ENCODE results near the gene ANKRD18B. TPM values are rescaled to one million over a fixed set of nuclear protein-coding genes. Genes with fewer than 3 reads are reported as not detected.
"Not testable (repeated sequence)": the region's sequence is repeated elsewhere in the genome, so short reads cannot be mapped to it uniquely, and the experiment has no call there.

ANKRD18B gene
- polyA plus RNA-seq, 3 donors = 0.22 TPM; not detected in 2

DNA sequence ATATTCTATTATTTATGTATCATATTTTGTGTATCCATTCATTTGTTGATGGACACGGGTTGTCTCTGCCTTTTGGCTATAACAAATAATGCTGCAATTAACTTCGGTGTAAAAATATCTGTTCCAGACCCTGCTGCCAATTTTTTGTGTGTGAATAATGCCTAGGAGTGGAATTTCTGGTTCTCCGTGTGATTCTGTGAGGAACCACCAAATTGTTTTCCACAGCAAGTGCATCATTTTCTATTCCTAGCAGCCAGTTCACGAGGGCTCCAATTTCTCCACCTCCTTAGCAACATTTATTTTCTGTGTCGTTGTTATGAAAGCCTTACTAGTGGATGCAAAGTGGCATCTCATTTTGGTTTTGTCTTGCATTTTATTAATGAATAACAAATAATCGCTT, 2.2 kb upstream of the ANKRD18B start:
- 68 to 81% (median 76%) methylated on average over 6 of the region's 6 CpGs for WGBS, 3 donors
- H3K27ac ChIP-seq (ENCODE audit: low read depth, low read length) = not testable (repeated sequence)

DNA sequence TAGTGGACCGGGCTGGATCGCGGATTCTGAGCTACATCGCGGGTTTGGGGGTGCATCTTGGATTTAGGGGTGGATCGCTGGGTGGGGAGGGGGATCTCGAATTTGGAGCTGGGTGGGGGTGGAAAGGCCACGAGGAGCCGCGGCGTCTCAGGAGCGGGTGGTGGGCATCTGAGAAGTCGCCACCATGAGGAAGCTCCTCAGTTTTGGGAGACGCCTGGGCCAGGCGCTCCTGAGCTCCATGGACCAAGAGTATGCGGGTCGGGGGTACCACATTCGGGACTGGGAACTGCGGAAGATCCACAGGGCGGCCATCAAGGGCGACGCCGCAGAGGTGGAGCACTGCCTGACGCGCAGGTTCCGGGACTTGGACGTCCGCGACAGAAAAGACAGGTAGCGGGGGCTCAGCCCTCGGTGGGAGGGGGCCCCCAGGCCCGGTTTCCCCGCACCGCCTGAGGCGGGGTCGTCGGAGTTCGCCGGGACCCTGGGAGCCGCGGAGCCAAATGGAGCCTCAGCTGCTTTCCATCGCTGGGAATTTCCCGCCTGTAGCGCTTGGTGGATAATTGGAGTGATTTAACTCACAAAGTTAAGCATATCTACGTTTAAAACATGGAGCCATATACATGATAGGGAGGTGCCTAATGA, 376 bp downstream of the ANKRD18B start:
- WGBS, 3 donors = 1 to 3% (median 3%) methylated on average over 41 to 45 of the region's 45 CpGs
- no peak overlapping the region for H3K27ac ChIP-seq (ENCODE audit: low read depth, low read length)

DNA sequence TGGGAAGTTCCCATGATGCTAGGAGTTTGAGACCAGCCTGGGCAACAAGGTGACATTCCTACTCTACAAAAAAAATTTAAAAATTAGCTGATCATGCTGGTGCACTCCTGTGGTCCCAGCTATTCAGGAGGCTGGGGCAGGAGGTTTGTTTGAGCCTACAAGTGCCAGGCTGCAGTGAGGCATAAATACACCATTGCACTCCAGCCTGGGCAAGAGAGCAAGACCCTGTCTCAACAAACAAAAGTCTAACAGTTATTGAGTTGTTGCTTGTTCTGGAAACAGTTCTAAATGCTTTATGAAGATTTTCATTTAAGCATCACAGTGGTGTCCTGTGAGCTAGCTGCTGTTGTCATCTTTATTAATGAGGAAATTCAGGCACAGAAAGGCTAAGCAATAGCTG, 4.0 kb downstream of the ANKRD18B start:
- H3K27ac ChIP-seq (ENCODE audit: low read depth, low read length) = not testable (repeated sequence)

- H3K27ac ChIP-seq (ENCODE audit: low read depth, low read length) = not testable (repeated sequence)
- WGBS, 3 donors = 50 to 73% (median 63%) methylated on average over 3 of the region's 3 CpGs
Measured at GRCh38 chr9:33533958-33534357, 9.9 kb downstream of the ANKRD18B start.

DNA sequence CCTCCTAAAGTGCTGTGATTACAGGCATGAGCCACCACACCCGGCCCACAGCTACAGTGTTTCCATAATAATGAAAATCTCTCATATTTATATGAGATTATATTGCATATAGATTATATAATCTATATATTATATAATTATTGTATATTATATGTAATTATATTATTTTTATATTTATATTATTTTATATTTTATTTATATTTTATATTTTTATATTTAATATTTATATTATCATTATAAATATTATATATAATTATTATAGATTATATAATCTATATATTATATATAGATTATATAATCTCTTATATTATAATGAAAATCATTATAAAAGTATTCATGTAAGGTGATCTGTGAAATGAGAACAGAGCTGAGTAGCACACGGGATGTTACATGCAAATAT, 11.5 kb downstream of the ANKRD18B start:
- no peak overlapping the region for H3K27ac ChIP-seq (ENCODE audit: low read depth, low read length)
- WGBS, 3 donors = 79 to 88% (median 88%) methylated on average over 2 of the region's 2 CpGs

DNA sequence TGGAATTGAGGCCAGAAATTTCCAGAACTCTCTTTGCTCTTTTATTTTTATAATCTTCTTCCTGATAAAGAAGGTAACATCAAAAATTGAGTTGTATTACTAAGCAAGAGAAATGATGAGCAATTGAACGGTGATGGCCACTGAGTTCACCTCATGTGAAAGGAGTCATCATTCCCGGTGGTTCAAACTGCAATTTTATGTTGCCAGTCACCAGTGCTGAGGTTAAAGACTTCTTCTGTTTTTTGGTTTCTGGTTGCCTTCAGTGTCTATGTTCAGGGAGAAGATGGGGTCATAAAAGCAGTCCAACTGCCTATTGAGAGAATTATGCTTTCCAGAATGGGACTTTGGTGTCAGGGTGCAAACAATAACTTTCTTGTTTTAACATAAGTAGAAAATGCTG, 19.4 kb downstream of the ANKRD18B start:
- WGBS, 3 donors = 85 to 86% (median 86%) methylated on average over 2 of the region's 2 CpGs
- not testable (repeated sequence) for H3K27ac ChIP-seq (ENCODE audit: low read depth, low read length)

DNA sequence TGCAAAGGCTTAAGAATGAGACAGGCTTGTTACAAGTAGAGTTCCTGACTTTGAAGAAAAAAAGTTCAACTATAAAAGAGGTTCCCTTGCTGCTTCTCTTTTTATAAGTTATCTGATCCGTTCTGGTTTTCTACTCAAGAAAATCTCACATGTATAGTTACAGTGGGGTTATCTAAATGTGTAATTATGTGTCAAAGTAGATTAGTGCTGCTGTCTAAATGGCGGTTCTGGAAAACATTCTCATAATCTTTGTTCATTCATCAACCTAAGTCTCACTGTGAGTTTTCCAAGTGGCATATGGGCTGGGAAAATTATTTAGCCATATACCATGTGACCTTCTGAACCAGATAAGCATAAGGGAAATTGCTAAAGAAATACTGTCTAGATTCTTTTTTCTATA, 21.7 kb downstream of the ANKRD18B start:
- 36 to 57% (median 52%) methylated on average over 2 of the region's 2 CpGs for WGBS, 3 donors
- H3K27ac ChIP-seq (ENCODE audit: low read depth, low read length) = not testable (repeated sequence)

DNA sequence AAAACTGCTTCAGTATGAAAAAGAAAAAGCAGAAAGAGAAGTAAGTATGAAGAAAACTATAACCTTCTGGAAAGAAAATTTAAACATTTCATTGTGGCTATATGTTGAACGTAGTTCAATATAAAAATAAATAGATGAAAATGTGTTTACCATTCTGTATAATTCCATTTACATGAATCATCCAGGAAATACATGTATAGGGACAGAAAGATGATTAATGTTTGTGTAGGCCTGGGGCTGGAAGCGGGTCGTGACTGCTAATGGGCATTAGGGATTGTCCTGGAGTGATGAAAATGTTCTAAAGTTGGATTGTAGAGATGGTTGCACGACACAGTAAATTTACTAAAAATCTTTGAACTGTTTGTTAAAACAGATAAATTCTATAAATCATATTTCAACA, 24.8 kb downstream of the ANKRD18B start:
- 73 to 87% (median 77%) methylated on average over 4 of the region's 4 CpGs for WGBS, 3 donors
- not testable (repeated sequence) for H3K27ac ChIP-seq (ENCODE audit: low read depth, low read length)

DNA sequence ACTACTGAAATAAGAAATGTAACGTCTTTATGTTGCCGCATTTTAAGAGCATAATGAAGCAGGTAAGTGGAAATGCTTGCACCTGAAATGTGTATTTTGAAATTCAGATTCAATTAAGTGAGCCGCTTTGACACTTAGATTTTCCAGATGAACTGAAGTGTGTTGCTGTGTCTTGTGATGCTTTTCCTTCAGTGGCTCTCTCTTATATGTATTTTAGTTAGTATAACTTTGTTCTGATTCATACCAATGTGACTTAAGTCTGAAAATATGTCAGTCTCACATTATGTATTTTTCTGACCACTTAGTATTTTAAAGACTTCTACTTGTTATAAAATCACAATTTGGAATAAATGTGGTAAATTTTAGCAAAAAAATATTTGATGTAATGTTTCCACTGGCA, 25.4 kb downstream of the ANKRD18B start:
- H3K27ac ChIP-seq (ENCODE audit: low read depth, low read length) = not testable (repeated sequence)
- 81 to 94% (median 87%) methylated on average over 3 of the region's 3 CpGs for WGBS, 3 donors

DNA sequence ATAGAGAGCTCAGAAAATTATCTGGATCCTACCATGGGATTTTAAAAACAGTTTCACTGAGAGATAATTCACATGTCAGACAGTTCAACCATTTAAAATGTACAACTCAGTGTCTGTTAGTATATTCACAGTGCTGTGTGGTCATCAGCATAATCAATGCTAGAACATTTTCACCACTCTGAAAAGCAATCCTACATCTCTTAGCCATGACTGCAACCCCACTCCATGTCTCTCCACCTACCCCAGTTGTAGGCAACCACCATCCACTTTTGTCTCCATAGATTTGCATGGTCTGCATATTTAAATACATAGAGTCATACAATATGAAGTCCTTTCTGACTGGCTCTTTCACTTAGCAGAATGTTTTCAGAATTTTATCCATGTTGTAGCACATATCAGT, 27.1 kb downstream of the ANKRD18B start:
- not testable (repeated sequence) for H3K27ac ChIP-seq (ENCODE audit: low read depth, low read length)

GRCh38 chr9:33552315-33552725, 28.3 kb downstream of the ANKRD18B start:
- not testable (repeated sequence) for H3K27ac ChIP-seq (ENCODE audit: low read depth, low read length)
- 19 to 34% (median 32%) methylated on average over 4 of the region's 4 CpGs for WGBS, 3 donors

- 60 to 80% (median 63%) methylated on average over 1 of the region's 1 CpG for WGBS, 3 donors
- H3K27ac ChIP-seq (ENCODE audit: low read depth, low read length) = not testable (repeated sequence)
Measured at GRCh38 chr9:33560217-33560616, 36.2 kb downstream of the ANKRD18B start.

- H3K27ac ChIP-seq (ENCODE audit: low read depth, low read length) = not testable (repeated sequence)
- 23 to 57% (median 32%) methylated on average over 1 of the region's 1 CpG for WGBS, 3 donors
Measured at GRCh38 chr9:33562196-33562595, 38.1 kb downstream of the ANKRD18B start.

DNA sequence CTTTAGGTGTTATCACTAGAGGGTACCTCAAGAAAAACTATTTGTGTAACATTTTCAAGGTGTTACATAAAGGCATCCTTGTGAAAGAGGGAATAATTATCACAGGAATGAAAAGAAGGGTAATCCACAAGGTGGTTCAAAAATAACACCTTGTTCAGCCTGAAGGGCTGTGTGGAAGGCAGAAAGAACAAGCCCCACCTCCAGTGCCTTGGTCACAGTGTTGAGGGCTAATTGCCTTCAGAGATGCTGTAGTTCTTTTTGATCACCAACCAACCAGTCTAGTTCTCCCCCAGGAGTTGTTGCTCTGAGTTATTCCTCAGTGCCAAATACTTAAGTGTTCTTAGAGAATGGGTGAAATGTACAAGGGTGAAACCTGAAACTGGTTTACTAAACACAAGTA, 43.7 kb downstream of the ANKRD18B start:
- H3K27ac ChIP-seq (ENCODE audit: low read depth, low read length) = not testable (repeated sequence)

DNA sequence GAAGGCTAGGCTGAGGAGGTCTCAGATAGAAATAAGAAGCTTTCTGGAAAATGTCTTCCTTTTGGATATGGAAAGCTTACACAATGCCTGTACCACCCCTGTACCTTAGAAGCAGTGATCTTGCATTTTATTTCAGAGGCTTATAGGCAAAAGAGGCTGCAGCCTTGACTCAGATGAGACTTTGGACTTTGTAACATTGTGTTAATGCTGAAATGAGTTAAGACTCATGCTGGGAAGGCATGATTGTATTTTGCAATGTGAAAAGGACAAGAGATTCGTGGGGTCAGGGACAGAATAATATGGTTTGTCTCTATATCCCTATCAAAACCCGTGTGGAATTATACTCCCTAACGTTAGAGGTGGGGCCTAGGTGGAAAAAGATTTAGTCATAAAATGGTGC, 53.7 kb downstream of the ANKRD18B start:
- 62 to 88% (median 81%) methylated on average over 3 of the region's 3 CpGs for WGBS, 3 donors
- H3K27ac ChIP-seq (ENCODE audit: low read depth, low read length) = not testable (repeated sequence)

- WGBS, 3 donors = 93 to 100% (median 93%) methylated on average over 1 of the region's 1 CpG
- not testable (repeated sequence) for H3K27ac ChIP-seq (ENCODE audit: low read depth, low read length)
Measured at GRCh38 chr9:33579996-33580395, 55.9 kb downstream of the ANKRD18B start.

DNA sequence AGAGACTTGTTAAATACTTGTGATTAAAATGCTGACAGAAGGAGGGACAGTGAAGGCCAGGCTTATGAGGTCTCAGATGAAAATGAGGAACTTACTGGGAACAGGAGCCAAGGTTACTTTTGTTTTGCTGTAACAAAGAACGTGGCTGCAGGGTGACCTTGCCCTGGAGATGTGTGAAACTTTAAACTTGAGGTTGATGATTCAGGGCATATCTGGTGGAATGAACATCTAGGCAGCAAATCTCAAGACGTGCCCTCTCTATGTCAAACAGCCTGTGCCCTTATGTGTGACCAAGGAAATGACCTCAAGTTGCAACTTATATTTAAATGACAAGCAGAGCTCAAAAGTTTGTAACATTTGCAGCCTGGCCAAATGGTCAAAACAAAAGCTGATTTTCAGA, 58.6 kb downstream of the ANKRD18B start:
- WGBS, 3 donors = 30 to 58% (median 39%) methylated on average over 2 of the region's 2 CpGs
- not testable (repeated sequence) for H3K27ac ChIP-seq (ENCODE audit: low read depth, low read length)

GRCh38 chr9:33586128-33586527, 62.1 kb downstream of the ANKRD18B start:
- not testable (repeated sequence) for H3K27ac ChIP-seq (ENCODE audit: low read depth, low read length)
- 67% methylated on average over 1 of the region's 1 CpG; no CpG with 5 or more reads in 2 of the 3 donors for WGBS, 3 donors

GRCh38 chr9:33587799-33588198, 63.7 kb downstream of the ANKRD18B start:
- WGBS, 3 donors = no CpG with 5 or more reads among the region's 2 CpGs
- not testable (repeated sequence) for H3K27ac ChIP-seq (ENCODE audit: low read depth, low read length)

DNA sequence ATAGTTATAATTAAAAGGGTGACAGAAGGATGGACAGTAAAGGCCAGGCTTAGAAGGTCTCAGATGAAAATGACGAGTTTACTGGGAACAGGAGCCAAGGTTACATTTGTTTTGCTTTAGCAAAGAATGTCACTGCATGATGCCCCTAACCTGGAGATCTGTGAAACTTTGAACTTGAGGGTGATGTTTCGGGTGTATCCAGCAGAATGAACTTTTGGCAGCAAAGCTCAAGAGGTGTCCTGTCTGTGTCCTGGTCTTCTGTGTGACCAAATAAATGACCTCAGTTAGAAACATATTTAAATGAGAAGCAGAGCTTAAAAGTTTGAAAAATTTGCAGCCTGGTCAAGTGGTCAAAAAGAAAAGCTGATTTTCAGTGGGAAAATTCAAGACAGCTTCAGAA, 64.8 kb downstream of the ANKRD18B start:
- H3K27ac ChIP-seq (ENCODE audit: low read depth, low read length) = not testable (repeated sequence)
- WGBS, 3 donors = 83 to 97% (median 93%) methylated on average over 1 of the region's 2 CpGs

DNA sequence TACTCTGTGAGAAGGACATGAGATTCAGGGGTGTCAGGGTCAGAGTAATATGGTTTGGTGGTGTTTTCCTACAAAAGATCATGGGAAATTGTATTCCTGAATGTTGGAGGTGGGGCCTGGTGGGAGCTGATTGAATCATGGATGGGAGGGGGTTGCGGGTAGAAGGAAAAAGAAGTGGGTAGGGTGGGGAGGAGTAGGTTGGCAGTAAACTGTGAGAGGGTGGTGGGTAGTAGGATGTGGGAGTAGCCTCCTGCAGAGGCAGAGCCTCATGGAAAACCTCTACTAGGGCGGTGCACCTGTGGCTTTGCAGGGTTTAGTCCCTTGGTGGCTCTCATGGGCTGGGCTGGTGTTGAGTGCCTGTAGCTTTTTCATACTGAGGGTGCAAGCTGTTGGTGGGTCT, 66.8 kb downstream of the ANKRD18B start:
- H3K27ac ChIP-seq (ENCODE audit: low read depth, low read length) = not testable (repeated sequence)
- WGBS, 3 donors = 88 to 94% (median 92%) methylated on average over 2 of the region's 2 CpGs
